GM12878 (cell line): Measurements from ENCODE around the gene ADORA2B. TPM values are rescaled to one million over a fixed set of nuclear protein-coding genes. Genes with fewer than 3 reads are reported as not detected.

Source experiments
- ATAC-seq: fragments of 200-7000 bp; cut with Tn5 transposase; 3 replicates; pipeline ENCODE4 v1.9.1; 2020; ENCODE audit warnings: mild to moderate bottlenecking, moderate library complexity
- BruUV-seq: library from RNA; stranded (reverse); fragments of 400-500 nt; replicated peaks from 2 replicates; lab custom pipeline; 2021; lab: Mats Ljungman, UMichigan
- CTCF ChIA-PET: fragments of 300-600 bp; sonication (Branson Sonifier 250); formaldehyde crosslinking; extraction: SDS; loops from one replicate; lab custom pipeline; 2021; ENCODE audit warnings: inconsistent platforms; lab: Yijun Ruan, JAX
- POLR2A ChIA-PET: fragments of 350-600 bp; formaldehyde crosslinking; extraction: SDS; loops from one replicate; lab custom pipeline; 2021; ENCODE audit warnings: inconsistent platforms; lab: Charles Lee
- RAD21 ChIA-PET: fragments of 300-600 bp; sonication (Branson Sonifier 250); formaldehyde crosslinking; loops from one replicate; lab custom pipeline; 2023; ENCODE audit warnings: antibody characterized with exemption; ENCODE audit not compliant: unreplicated experiment; lab: Charles Lee
- SMC1A ChIA-PET: fragments of 300-600 bp; sonication (Branson Sonifier 250); formaldehyde crosslinking; loops from one replicate; lab custom pipeline; 2023; ENCODE audit not compliant: unreplicated experiment, uncharacterized antibody; lab: Charles Lee
- DNase-seq: peaks from one replicate; pipeline ENCODE4 v3.0.0-alpha.2; 2011; ENCODE audit warnings: low read depth, low spot score
- FAIRE-seq: peaks from 3 replicates; lab custom pipeline; 2011; peaks lifted over from hg19 to GRCh38; lab: Jason Lieb, UNC
- H2AFZ ChIP-seq: 2 replicates; pipeline ENCODE4 v1.6.0; 2011; ENCODE audit warnings: low read depth, low read length, control low read depth; ENCODE audit not compliant: control insufficient read depth
- H3K27ac ChIP-seq: 2 replicates; pipeline ENCODE4 v1.5.1; 2011; ENCODE audit warnings: control low read depth; ENCODE audit not compliant: control insufficient read depth, insufficient read depth
- H3K27me3 ChIP-seq, 2 experiments: replicated peaks in 1 of 2; 2 replicates each; pipeline versions ENCODE4 v1.6.0 to v1.6.1; 2011; ENCODE audit warnings: low read length in 1 of 2; ENCODE audit not compliant: control insufficient read depth in 2 of 2, insufficient read depth in 2 of 2
- H3K36me3 ChIP-seq, 2 experiments: 2 replicates each; pipeline ENCODE4 v1.5.1; 2011; ENCODE audit warnings: low read length in 1 of 2; ENCODE audit not compliant: control insufficient read depth in 2 of 2, insufficient read depth in 2 of 2
- H3K4me1 ChIP-seq: 2 replicates; pipeline ENCODE4 v1.6.1; 2011; ENCODE audit warnings: mild to moderate bottlenecking, low read length, moderate library complexity, mixed read lengths; ENCODE audit not compliant: control insufficient read depth, insufficient read depth
- H3K4me2 ChIP-seq: 2 replicates; pipeline ENCODE4 v1.6.0; 2011; ENCODE audit warnings: control low read depth; ENCODE audit not compliant: control insufficient read depth, insufficient read depth
- H3K4me3 ChIP-seq: fragments of 200-600 bp; sonication (generic); 2 replicates; pipeline ENCODE4 v1.5.1; 2016
- H3K79me2 ChIP-seq: 2 replicates; pipeline ENCODE4 v1.6.0; 2011; ENCODE audit warnings: low read length; ENCODE audit not compliant: control insufficient read depth, insufficient read depth
- H3K9ac ChIP-seq: 2 replicates; pipeline ENCODE4 v1.8.0; 2011; ENCODE audit warnings: low read length, control low read depth, mixed read lengths; ENCODE audit not compliant: control insufficient read depth, insufficient read depth
- H3K9me3 ChIP-seq: replicated peaks from 3 replicates; pipeline ENCODE4 v1.5.1; 2011; ENCODE audit warnings: mild to moderate bottlenecking, low read length; ENCODE audit not compliant: control insufficient read depth, insufficient read depth
- H4K20me1 ChIP-seq: 2 replicates; pipeline ENCODE4 v1.6.0; 2011; ENCODE audit not compliant: control insufficient read depth, insufficient read depth
- EZH2 ChIP-seq: IDR thresholded peaks from 2 replicates; pipeline ENCODE4 v1.6.1; 2012; ENCODE audit warnings: low read depth, mild to moderate bottlenecking, control low read depth, inconsistent platforms, low read length, borderline replicate concordance; ENCODE audit not compliant: control insufficient read depth
- FOS ChIP-seq: IDR thresholded peaks from 3 replicates; pipeline ENCODE4 v1.6.1; 2011; ENCODE audit warnings: borderline replicate concordance; ENCODE audit not compliant: insufficient read length; ENCODE audit errors: extremely low read depth
- GATAD2B ChIP-seq: fragments of 450-650 bp; conservative IDR thresholded peaks from 2 replicates; pipeline ENCODE4 v1.6.1; 2017; ENCODE audit warnings: low read depth, mild to moderate bottlenecking, moderate library complexity
- KLF5 ChIP-seq: fragments of 450-650 bp; IDR thresholded peaks from 2 replicates; pipeline ENCODE4 v1.6.1; 2014; ENCODE audit warnings: mild to moderate bottlenecking; ENCODE audit not compliant: partially characterized antibody
- PAX5 ChIP-seq: IDR thresholded peaks from 2 replicates; pipeline ENCODE4 v1.6.1; 2011; ENCODE audit warnings: low read depth, low read length, borderline replicate concordance
- POLR2AphosphoS5 ChIP-seq: IDR thresholded peaks from 2 replicates; pipeline ENCODE4 v1.6.1; 2011; ENCODE audit warnings: mild to moderate bottlenecking, low read length, inconsistent platforms
- SUPT20H ChIP-seq: IDR thresholded peaks from 2 replicates; pipeline ENCODE4 v1.6.1; 2011; ENCODE audit warnings: low read depth, mild to moderate bottlenecking, low read length, moderate library complexity, borderline replicate concordance; ENCODE audit not compliant: control insufficient read depth
- TAF1 ChIP-seq: IDR thresholded peaks from 2 replicates; pipeline ENCODE4 v1.6.1; 2011; ENCODE audit warnings: mild to moderate bottlenecking, low read depth, low read length, borderline replicate concordance
- ZNF274 ChIP-seq: IDR thresholded peaks from one replicate; pipeline ENCODE4 v1.8.0; 2011; ENCODE audit not compliant: insufficient read length, insufficient read depth
- WGBS: methylation state at CpG from one replicate; pipeline ENCODE4 v1.1.6; 2016; ENCODE audit warnings: low lambda C conversion rate; ENCODE audit not compliant: insufficient replicate concordance, insufficient coverage; ENCODE audit errors: missing lambda C conversion rate; 5-methylcytosine and 5-hydroxymethylcytosine counted together
- in situ Hi-C: fragments of 300-500 bp; cut with MboI; formaldehyde crosslinking; loops from 9 replicates; pipeline ENCODE4 v1.14.3; 2018; ENCODE audit warnings: mixed read lengths
- intact Hi-C: fragments of 100-400 bp; cut with micrococcal nuclease; formaldehyde crosslinking; loops from one replicate; pipeline ENCODE4 v1.14.2; 2022; ENCODE audit not compliant: unreplicated experiment
- polyA plus RNA-seq, 11 experiments: library from polyadenylated mRNA; depleted of rRNA in 4 of 11; unstranded in 6 of 11; stranded (reverse) in 5 of 11; fragments of >200 nt; fragmentation: Nextera tagmentation in 4 of 11; fragmentation: Illumina TruSeq in 1 of 11; extraction: Ambion mirVana in 4 of 11; extraction: Trizol in 1 of 11; gene quantifications; 1 replicate in 1 of 11; 2 replicates in 10 of 11; pipeline versions ENCODE4 v1.2.1 to v1.2.3, GENCODE V29; 2011 to 2016; ENCODE audit warnings: inconsistent platforms in 2 of 11, missing spikeins in 2 of 11, low read depth in 1 of 11
- total RNA-seq, 4 experiments: library from RNA; depleted of rRNA in 3 of 4; stranded (reverse); fragments of >200 nt in 3 of 4; fragmentation: Illumina TruSeq in 1 of 4; extraction: Trizol in 1 of 4; gene quantifications; 2 replicates each; pipeline versions ENCODE4 v1.2.1 to v1.2.3, GENCODE V29; 2013 to 2021
- TF ChIP-seq, protein P1 (sequence below): fragments of 450-650 bp; IDR thresholded peaks from 2 replicates; pipeline ENCODE4 v1.6.1; 2017; ENCODE audit warnings: antibody characterized with exemption, mild to moderate bottlenecking, moderate library complexity
- TF ChIP-seq, protein P2 (sequence below): fragments of 450-650 bp; IDR thresholded peaks from 2 replicates; pipeline ENCODE4 v1.6.1; 2017; ENCODE audit warnings: mild to moderate bottlenecking, low read depth, inconsistent platforms; ENCODE audit not compliant: poor library complexity, severe bottlenecking
- TF ChIP-seq, protein P3 (sequence below): fragments of 450-650 bp; formaldehyde crosslinking; IDR thresholded peaks from 2 replicates; pipeline ENCODE4 v1.4.0; 2022; ENCODE audit warnings: mild to moderate bottlenecking, moderate library complexity

Gene ADORA2B
- total and polyA plus RNA-seq, 10 of the 15 experiments (the other 5 are each of a cell fraction or from before 2014, with no cell fraction given): 0.05 to 0.42 (median 0.17) TPM

DNA sequence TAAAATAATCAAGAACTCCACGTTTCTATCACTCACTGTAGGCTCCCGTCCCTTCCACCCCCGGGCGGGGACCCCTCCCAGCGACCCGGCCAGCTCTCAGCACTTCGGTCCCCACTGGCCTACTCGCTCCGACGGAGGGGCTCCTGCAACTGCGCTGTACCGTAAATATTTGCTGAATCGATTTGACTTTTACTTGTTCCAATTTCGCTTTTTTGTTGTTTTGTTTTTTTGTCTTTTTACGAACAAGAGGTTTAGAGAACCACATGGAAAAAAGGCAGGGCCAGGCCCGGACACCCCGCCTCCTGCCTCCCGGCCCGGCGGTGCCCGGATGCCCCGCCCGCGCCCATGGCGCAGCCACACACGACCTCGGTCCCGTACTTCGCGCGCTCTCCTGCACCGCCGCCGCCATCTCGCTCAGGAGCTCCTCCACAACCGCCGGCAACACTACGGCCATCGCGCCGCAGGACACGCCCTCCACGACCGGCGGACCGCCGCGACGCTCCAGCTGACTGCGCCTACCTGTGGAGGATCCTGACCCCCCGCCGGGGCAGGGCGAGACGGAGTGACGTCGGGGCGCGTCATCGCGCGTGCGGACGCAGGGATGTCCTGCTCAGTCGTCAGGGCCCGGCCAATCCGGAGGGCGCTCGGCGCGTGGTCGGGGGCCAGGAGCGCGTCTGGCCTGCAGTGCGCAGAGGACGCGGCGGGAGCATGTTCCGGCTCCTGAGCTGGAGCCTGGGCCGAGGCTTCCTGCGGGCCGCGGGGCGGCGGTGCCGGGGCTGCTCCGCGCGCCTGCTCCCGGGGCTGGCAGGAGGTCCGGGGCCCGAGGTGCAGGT is 54.4 kb downstream of the ADORA2B start, which contains the start of the genes TTC19 and ZSWIM7:
TTC19 (plus strand) TSS at position 684 of the 833 bp plus-strand sequence; CDS start at position 709, 25 bp downstream.
ZSWIM7 (minus strand) TSS at position 564 of the 833 bp plus-strand sequence; CDS start at position 454, 110 bp downstream.
- Histone ChIP-seq H2AFZ (peak within 1 kb of the TSS; percentile 89), H3K9ac (peak within 1 kb of the TSS; percentile 84), H3K79me2 (peaks cover 23% of the 10 kb centered on the region), H4K20me1 (no peaks in the 10 kb centered on the region), H3K36me3 (peaks cover 4 to 5% of the 10 kb centered on the region in 2 experiments; a peak in 3 of 4 replicates), H3K27me3 (no peaks in the 10 kb centered on the region), H3K4me1 (peaks cover 11% of the 10 kb centered on the region), H3K27ac (peak within 1 kb of the TSS; percentile 69), H3K9me3 (peaks cover 2% of the 10 kb centered on the region), H3K4me2 (peak within 1 kb of the TSS; percentile 93), H3K4me3 (peak within 1 kb of the TSS; percentile 85)
- DNase-seq: peak; percentile 83
- peak; percentile 93 for ATAC-seq
- CTCF ChIA-PET: interaction anchor here (0.6 to 2.3 kb wide), 12 partner anchors 8 to 615 kb away, joined by 3 to 10 read pairs (median 3); partner anchors contain the start of gene ADORA2B
- under 1% methylated on average over 78 of the region's 91 CpGs for WGBS
- SMC1A ChIA-PET: interaction anchor here (1.4 to 2.9 kb wide), 4 partner anchors 11 to 171 kb away, joined by 3 to 10 read pairs (median 4); no protein-coding TSS in a partner anchor
- TSS peak; percentile 59 for BruUV-seq
- RAD21 ChIA-PET: interaction anchor here (0.7 to 1.8 kb wide), 10 partner anchors 25 to 522 kb away, joined by 3 to 8 read pairs (median 4); partner anchors contain the start of genes ADORA2B and TRIM16
- FAIRE-seq: peak; percentile 84
- in situ Hi-C loops: loop anchor here (5.0 to 25.0 kb wide), 3 partner anchors 172 to 737 kb away; partner anchors contain the start of genes PMP22 and TVP23C
- POLR2A ChIA-PET: interaction anchor here (0.7 kb wide), 1 partner anchor 20 kb away, joined by 3 read pairs; no protein-coding TSS in a partner anchor
- intact Hi-C loops: no loop called here
- TF ChIP-seq KLF5: no peak
- TF ChIP-seq POLR2AphosphoS5: peak; percentile 94
- TF ChIP-seq TAF1: peak; percentile 97
- TF ChIP-seq FOS: no peak
- no peak for TF ChIP-seq ZNF274
- TF ChIP-seq, protein P1, sequence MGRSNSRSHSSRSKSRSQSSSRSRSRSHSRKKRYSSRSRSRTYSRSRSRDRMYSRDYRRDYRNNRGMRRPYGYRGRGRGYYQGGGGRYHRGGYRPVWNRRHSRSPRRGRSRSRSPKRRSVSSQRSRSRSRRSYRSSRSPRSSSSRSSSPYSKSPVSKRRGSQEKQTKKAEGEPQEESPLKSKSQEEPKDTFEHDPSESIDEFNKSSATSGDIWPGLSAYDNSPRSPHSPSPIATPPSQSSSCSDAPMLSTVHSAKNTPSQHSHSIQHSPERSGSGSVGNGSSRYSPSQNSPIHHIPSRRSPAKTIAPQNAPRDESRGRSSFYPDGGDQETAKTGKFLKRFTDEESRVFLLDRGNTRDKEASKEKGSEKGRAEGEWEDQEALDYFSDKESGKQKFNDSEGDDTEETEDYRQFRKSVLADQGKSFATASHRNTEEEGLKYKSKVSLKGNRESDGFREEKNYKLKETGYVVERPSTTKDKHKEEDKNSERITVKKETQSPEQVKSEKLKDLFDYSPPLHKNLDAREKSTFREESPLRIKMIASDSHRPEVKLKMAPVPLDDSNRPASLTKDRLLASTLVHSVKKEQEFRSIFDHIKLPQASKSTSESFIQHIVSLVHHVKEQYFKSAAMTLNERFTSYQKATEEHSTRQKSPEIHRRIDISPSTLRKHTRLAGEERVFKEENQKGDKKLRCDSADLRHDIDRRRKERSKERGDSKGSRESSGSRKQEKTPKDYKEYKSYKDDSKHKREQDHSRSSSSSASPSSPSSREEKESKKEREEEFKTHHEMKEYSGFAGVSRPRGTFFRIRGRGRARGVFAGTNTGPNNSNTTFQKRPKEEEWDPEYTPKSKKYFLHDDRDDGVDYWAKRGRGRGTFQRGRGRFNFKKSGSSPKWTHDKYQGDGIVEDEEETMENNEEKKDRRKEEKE: no peak
- TF ChIP-seq PAX5: peak; percentile 33; the same call in 1 of the 2 replicates
- TF ChIP-seq SUPT20H: no peak
- TF ChIP-seq EZH2: no peak
- peak; percentile 83 for TF ChIP-seq GATAD2B
- TF ChIP-seq, protein P2, sequence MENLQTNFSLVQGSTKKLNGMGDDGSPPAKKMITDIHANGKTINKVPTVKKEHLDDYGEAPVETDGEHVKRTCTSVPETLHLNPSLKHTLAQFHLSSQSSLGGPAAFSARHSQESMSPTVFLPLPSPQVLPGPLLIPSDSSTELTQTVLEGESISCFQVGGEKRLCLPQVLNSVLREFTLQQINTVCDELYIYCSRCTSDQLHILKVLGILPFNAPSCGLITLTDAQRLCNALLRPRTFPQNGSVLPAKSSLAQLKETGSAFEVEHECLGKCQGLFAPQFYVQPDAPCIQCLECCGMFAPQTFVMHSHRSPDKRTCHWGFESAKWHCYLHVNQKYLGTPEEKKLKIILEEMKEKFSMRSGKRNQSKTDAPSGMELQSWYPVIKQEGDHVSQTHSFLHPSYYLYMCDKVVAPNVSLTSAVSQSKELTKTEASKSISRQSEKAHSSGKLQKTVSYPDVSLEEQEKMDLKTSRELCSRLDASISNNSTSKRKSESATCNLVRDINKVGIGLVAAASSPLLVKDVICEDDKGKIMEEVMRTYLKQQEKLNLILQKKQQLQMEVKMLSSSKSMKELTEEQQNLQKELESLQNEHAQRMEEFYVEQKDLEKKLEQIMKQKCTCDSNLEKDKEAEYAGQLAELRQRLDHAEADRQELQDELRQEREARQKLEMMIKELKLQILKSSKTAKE: no peak
- TF ChIP-seq, protein P3, sequence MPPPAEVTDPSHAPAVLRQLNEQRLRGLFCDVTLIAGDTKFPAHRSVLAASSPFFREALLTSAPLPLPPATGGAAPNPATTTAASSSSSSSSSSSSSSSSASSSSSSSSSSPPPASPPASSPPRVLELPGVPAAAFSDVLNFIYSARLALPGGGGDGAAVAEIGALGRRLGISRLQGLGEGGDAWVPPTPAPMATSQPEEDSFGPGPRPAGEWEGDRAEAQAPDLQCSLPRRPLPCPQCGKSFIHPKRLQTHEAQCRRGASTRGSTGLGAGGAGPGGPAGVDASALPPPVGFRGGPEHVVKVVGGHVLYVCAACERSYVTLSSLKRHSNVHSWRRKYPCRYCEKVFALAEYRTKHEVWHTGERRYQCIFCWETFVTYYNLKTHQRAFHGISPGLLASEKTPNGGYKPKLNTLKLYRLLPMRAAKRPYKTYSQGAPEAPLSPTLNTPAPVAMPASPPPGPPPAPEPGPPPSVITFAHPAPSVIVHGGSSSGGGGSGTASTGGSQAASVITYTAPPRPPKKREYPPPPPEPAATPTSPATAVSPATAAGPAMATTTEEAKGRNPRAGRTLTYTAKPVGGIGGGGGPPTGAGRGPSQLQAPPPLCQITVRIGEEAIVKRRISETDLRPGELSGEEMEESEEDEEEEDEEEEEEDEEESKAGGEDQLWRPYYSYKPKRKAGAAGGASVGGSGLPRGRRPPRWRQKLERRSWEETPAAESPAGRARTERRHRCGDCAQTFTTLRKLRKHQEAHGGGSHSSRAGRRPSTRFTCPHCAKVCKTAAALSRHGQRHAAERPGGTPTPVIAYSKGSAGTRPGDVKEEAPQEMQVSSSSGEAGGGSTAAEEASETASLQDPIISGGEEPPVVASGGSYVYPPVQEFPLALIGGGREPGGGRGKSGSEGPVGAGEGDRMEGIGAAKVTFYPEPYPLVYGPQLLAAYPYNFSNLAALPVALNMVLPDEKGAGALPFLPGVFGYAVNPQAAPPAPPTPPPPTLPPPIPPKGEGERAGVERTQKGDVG (CRISPR knock-in tag): no peak
